CD4-positive, alpha-beta T cell treated with Interleukin-10 for 1 hour (primary cell): ENCODE measurements around the gene LYVE1.

Experiments
- DNase-seq: peaks from one replicate; pipeline ENCODE4 v3.0.0-alpha.2; 2020

Gene LYVE1

DNA sequence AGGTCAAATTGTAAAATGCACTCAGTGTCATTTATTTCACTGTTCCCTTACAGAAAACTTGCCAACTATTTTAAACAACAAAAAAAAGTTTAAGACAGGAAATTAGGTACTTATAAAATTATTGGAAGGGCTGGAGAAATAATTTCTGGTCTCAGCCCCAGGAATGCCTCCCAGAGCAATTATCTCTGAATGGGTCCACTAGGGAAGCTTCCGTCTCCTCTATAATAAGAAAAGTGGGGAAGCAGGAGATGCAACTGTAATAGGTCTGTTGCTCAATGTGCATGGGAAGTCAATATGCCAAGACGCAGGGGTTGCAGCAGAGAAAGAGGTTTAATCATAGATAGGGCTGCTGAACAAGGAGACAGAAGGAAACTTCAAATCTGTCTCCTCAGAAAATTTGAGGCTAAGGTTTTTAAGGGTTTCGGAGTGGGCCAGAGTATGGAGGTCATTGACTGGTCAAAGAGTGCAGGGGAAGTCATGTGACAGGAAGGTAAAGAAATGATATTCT is 16.6 kb downstream of the LYVE1 start:
- DNase-seq, result no peak

DNA sequence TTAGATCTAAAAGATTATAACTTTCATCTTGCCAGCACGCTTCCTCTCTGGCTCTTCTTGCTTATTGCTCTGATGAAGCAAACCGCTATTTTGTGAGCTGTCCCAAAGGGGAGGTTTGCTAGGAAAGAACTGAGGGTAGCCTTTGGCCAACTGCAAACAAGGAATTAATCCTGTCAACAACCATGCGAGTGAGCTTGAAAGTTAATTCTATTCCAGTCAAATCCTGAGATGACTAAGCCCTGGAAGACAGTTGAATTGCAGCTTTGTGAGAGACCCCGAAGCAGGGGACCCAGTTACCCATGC is 17.2 kb downstream of the LYVE1 start:
- no peak for DNase-seq

DNA sequence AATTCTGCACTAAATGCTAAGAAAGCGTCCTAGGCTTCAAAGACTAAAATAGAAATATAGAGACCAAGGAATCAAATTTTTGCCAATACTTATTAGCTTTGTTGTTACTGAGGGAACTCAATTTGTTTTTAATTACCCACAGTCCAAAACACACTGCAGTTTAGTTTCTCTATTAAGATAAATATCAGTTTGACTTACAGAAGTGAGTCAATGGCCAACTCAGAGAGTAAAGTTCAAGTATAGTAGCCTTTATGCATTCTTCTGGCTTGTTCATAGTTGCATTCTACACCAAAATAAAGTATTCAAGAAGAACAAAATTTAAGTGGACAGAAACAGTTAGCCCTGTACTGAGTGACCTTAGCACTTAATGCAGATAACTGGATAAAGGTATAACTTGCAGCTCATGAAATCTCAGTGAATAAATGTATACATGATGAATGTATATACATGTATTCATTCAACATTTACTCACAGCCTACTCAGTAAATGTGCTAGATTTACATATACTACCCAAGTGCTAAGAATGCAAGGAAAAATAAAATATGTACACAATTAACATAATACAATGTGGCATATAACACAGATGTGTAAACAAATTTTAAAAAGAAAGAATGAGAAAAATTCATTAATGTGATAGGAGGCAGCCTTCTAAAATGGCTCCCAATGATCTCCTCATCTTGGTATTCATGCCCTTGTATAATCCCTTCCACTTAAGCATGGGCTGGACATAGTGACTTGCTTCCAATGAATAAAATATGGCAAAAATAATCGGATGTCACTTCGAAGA is 17.8 kb downstream of the LYVE1 start:
- DNase-seq, result no peak

DNA sequence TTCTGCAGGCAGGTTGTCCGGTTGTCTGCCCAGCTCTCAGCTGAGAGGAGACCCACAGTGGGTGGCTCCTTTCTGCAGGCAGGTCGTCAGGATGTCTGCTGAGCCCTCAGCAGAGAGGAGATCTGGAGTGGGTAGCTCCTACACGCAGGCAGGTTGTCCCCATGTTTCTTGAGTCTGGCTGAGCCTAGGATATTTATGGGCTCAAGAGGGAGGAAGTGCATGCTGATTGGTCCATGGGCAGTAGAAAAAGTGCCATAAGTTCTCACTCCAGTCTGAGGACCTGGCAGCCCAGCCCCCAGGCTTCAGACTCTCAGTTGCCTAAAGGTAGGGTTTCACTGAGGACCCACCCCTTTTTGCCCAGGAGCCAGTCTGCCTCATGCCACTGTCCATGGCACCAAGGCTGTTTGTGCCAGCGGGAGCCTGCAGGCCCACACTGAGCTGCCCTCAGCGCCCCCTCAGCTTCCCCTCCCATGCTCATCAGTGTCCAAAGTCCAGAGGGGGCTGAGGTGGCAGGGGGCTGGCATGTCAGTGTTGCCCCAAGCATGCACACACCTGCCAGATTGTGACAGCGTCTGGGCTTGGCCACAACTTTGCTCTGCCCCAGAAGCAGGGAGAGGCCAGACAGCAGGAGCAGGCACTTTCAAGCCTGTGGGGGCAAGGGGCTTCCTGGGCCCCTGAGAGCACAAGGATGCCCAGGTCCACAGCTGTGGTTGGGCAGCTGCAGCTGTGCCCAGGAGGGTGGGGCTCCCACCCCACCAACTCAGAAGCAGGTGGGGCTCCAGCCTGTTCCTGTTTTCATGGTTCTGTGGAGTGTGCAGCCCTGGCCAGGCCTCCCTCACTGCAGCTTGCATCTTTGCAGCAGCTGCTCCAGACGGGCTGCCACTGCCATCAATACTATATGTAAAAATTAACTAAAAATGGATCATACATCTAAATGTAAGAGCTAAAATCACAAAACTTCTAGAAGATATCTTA is 23.7 kb downstream of the LYVE1 start:
- DNase-seq, result no peak

DNA sequence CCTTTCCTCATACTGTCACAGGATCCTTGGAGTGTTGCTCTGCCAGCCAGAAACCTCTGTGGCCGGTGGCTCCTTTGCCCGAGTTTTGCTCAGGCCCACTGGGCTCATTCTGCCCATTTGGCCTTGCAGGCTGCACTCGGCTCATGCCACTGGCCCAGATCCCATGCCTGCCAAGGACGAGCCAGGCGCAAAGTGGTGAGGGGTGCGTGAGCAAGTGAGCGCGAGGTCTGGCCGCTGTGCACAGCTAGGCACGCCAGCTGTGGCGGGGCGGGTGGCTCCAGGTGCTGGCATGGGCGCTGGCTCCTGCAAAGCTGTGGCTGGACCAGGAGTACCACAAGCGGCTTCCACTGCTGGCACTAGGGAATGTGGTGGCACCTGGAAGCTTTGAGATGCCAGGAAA is 24.7 kb downstream of the LYVE1 start:
- DNase-seq, result no peak

DNA sequence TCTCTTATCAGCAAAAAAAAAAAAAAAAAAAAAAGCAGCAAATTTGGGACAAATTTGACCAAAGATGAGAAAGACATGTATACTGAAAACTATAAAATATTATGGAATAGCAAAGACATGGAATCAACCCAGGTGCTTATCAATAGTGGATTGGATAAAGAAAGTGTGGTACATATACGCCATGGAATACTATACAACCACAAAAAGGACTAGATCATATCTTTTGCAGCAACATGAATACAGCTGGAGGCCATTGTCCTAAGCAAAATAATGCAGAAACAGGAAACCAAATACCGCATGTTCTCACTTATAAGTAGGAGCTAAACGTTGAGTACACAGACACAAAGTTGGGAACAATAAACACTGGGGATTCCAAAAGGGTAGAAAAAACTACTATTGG is 25.7 kb downstream of the LYVE1 start:
- no peak for DNase-seq

DNA sequence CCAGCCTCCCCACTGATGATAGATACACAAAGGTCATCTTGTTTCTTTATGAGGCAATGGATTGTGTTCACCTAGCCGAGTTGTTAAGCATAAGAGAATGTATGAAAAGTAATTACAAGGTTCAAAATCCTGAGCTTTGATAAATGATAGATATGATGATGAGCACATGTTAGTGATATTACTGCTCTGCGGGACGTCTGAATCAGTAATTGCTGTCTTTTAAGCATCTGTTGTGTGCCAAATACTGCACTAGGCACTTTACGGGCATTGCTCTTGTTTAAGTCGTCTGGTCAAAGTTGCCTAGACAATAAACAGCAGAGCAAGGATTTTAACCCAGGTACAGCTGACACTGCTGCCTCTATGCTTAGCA is 26.9 kb downstream of the LYVE1 start:
- DNase-seq, result no peak

DNA sequence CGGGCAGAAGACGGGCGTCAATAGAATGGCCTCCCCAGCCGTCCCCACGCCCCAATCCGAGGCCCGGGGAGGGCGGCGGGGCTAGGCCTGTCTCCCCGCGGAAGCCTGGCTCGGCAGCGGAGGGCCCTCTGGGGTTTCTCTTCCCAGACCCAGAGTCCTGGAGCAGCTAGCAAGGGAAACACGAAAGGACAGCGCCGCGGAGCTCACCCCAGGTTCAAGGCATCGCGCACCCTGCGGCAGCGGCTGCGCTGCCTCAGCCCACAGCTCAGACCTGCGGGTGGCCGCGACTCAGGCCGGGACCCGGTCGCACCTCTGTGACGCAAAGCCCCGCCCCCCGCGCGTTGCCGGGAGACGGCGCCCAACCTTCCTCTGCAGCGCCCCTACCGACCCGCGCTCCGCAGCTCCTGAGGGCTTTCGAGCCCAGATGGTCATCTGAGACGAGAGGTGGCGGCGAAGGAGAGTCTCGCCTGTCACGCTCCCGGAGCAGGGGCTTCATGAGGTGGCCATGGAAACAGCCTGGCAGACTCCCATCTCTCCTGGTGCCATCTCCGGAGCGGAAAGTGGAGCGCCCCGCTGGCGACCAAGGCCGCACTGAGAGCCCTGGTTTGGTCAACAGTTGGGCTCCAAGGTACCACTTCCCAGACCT is 27.4 kb downstream of the LYVE1 start, which contains the start of gene RNF141:
Gene RNF141 (minus strand): TSS at position 273 of the 646 bp plus-strand sequence. CDS start 7,029 bp downstream, outside the sequence.
- DNase-seq, result peak; percentile 93

DNA sequence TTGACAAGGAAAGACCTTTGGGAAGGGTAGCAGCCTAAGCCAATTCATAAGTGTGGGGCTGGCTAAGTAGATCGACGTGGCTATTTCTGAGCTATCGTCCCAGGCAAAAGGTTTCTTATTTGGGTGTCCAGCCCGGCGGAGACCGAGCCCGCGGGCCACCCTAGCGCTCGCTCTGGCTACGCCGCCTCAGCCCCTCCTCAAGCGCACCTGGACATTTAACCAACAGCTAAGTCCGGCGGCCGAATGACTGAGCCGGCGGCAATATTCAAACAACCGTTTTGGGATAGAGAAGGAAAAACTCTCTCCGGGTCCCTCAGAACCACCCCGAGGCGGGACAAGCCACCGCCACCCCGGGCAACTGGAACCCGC is 27.9 kb downstream of the LYVE1 start:
- no peak for DNase-seq

DNA sequence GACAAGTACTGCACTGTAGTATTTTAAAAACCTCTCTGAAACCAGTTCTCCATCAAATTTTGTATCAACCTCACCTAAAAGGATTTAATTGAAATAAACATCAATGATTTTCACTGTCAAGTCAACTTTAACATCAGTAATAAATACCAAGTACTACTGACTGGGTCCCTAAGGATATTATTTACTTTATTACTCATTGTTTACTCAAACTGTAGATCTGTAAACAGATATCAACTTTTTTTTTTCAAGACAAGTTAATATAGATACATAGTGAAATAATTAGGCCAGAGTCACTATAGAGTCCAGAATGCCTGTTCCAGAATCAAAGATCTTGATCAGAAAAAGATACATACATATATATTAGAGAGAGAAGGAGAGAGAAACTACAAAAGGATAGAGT is 29.1 kb downstream of the LYVE1 start:
- no peak for DNase-seq

DNA sequence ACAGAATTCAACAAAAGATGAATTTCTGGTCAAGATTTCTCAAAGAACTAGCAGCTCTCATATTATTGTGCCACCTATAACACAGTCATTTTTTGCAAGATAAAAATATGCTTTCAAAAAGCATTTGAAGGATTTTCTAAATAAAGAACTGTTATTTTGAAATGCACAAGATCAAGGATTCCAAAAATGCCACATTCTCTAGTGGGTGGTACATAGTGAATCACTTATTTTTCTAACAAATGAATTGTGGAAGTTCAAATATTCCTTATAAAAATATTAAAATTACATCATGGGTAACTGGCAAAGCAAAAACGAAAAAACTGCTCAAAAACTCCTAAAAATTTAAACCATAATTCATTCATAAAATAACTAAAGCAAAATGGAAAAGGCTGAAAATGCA is 29.5 kb downstream of the LYVE1 start:
- no peak for DNase-seq

DNA sequence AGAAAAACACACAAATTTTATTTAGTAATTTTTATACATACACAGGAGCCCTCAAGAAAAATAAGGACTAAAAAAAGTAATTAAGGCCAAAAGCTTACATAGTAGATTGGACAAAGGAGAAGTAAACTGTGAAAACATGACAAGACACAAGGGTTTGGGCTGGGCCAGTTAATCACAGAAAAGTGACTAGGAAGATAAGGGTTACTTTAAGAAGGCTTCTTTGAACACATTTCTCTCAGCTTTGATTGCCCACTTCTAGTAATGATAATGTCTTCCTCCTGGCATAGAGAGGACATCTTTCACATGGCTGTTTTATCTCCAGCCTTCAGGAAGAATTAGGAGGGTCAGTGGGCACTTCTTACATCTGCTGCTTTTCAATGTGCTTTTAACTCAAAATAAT is 30.9 kb downstream of the LYVE1 start:
- DNase-seq, result no peak

DNA sequence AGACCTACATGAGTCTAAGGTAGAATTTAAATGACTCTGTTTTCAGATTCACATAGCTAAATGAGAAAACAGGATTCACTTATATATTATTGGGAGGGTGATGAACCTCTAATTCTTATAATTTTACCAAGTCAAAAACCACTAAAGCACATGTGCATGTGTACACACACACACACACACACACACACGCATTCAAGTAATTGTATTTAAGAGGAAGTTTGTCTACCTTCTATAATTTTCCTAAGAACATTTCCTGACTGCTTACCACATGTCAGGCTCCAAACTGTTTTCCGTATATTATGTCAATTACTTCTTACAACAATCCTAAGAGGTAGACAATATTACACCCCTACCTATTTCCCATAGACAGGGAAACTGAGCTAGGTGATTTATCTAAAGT is 34.1 kb downstream of the LYVE1 start:
- DNase-seq, result no peak

DNA sequence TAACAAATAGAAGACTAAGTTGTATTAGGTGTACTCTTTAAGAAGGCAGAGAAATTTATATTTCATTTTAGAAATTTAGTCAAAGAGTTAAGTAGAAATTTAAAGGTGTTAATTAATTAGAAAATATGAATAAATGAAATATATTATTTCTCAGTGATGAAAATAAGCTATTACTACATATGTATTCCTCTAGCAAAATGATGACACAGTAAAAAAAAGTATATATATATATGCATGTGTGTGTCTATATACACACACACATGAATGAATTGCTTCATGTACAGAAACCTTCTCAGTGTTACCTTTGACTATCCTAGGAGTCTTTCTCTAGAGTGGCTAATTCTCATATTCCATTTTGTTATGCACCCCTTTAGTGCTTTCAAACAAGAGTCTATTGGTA is 35.1 kb downstream of the LYVE1 start:
- no peak for DNase-seq

DNA sequence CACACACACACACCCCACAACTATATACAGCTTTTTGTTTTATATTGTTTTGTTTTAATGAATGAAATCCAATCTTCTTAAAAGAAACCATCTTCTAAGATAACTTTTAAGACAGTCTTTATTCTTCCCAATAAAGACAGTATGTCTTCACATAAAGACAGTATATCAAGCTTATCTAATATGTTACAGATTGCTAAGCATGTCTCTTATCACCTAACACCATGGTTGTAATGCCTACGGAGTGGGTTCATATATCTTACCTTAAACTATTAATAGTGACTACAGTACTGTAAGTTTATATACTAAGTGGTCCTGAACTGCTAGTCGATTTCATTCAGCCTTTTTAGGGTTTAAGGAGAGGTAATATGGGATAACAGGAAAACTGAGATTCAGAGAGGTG is 35.9 kb downstream of the LYVE1 start:
- DNase-seq, result no peak

DNA sequence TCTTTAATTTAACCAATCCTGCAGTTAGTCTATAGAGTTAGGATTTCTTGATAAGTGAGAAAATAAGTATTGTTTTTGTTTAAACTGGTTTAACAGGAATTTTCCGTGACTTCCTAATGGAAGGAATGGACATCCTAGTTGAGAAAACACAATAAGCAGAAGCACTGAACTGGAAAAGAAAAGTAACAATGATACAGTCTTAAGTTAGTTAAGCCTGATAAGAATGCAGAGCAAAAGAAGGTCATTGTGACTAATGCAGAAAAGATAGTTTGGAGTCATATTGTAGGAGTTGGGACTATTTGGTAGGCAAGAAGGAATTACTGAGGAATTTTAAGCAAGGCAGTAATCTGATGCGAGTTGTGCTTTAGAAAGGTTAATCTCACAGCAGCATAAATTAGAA is 39.2 kb downstream of the LYVE1 start:
- no peak for DNase-seq

DNA sequence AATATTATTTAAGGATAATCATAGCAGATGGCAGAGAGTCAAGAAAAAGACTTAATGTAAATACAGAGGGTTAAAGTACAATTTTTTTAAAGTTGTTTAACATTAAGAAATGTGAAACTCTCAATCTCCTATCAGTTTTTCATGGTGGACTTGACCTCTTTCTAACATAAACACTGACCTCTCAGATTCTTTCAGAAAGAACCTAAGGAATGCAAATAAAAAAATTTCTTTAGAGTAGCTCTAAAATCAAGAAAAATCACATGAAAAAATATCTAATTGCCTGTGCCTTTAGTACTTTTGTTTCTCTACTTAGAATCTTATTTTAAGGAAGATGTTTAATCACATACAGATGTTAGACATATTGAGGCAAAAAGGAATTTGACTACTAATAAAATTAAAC is 40.3 kb downstream of the LYVE1 start:
- no peak for DNase-seq

DNA sequence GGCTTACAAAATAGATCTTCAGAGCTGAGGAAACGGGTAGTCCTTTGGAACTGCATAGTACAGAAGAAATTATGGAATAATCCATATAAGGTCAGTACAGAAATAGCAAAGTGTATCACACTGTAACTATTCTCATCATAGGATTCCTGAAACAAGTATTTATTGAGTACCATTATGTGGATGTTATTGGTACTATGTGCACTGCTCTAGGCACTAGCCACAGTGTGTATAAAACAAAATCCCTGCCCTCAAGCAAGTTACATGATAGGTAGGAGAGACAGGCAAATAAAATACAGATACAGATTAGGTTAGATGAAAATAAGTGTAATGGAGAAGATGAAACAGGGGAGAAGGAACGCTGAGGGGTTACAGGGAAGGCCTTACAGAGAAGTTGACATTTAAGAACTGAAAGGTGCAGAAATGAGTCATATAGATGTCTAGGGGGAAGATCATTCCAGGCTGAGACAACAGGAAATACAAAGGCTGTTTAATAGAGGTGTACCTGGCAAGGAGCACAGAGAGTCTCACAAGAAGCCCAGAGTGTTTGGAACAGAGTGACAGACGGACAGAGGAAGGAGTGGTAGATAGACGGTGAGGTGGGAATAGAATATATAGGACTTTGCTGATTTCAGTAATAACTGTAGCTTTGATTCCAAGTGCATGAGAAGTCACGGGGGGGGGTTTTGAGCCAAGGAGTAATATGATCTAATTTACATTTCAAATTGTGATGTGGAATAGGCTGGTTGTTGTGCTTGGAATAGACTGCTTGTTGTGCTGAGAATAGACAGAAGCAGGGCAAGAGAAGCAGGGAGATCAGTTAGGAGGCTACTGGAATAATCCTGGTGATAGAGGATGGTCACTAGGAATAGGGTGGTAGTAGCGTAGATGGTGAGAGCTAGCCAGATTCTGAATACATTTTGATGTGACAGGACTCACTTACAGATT is 41.2 kb downstream of the LYVE1 start:
- no peak for DNase-seq

DNA sequence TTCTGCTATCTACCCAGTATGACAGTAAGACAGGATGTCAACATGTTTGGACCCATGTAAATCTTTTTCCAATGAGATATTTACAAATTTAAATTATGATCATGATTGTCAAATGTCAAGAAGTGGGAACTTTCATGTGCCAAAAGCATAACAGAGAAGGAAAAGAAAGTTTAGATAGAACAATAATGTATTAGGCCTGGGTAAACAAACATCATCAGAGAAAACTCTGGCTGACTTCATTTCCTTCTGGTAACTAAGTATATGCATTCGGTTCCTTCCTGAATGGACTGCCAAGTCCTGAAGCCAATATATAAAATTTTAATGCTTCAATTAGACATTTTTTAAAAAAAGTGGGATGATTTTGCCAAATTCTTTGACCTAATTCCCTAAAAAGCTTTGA is 44.0 kb downstream of the LYVE1 start:
- no peak for DNase-seq

DNA sequence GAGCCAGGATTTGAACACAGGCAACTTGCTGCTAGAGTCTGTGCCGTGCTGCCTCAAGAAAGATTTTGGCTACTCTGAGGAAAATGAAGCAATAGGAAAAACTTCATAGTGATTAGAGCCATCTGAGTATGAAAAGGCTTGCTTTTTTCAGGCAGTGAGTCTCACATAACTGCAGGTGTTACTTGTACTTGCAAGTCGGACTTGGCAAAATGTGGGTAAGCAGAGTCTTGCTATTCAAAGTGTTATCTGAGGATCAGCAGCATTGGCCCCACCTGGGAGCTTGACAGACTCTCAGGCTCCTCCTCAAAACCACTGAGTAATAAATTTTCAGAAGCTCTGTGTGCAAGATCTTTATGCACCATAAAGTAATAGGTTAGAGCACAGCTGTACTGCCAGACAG is 45.5 kb downstream of the LYVE1 start:
- no peak for DNase-seq

DNA sequence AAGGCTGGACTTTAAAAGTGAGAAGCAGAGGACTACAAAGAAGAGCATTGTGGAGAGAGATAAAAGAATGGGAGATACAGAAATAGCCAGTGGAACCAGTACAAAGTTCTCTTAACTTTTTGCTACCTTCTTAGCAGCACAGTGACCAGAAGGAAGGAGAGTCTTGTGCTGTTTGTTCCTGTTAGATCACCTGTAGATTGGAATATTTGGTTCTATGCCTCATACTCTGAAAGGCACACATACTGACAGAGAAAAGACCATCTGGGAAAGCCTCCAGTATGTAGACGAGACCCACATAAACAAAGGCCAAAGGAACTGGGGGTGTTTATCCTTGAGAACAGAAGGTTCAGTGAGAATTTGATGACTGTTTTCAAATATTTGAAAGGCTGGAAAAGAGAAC is 46.2 kb downstream of the LYVE1 start:
- no peak for DNase-seq

DNA sequence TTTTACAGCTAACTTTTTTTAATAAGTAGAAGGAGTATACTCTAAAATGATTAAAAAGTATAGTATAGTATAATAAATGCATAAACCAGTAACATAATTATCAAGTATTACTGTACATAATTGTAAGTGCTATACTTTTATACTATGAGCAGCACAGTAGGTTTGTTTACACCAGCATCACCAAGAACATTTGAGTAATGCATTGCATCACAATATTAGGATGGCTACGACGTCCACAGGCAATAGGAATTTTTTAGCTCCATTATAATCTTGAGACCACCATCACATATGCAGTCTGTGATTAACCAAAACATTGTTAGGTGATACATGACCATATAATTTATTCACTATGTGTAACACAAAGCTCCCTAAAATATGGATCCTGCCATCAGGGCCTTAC is 47.9 kb downstream of the LYVE1 start:
- DNase-seq, result no peak

DNA sequence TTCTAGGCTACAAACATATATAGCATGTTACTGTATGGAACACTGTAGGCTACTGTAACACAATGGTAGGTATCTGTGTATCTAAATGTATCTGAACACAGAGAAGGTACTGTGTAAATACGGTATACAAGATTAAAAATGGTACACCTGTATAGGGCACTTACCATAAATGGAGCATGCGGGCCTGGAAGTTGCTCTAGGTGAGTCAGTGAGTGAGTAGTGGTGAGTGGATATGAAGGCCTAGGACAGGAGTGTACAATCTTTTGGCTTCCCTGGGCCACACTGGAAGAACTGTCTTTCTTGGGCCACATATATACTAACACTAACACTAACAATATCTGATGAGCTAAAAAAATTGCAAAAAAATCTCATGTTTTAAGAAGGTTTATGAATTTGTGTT is 48.8 kb downstream of the LYVE1 start:
- DNase-seq, result no peak
